HL-60 (cell line): ENCODE results near the gene CDHR4.

Experiments
- DNase-seq, 2 experiments: peaks; one replicate each; pipeline ENCODE4 v3.0.0-alpha.2; 2010 to 2020; ENCODE audit warnings: low read depth in 1 of 2, low spot score in 1 of 2
- H3K27ac ChIP-seq: fragments of 250-450 bp; sonication (Bioruptor Pico); replicated peaks from 2 replicates; pipeline ENCODE4 v1.5.1; 2020; ENCODE audit warnings: mild to moderate bottlenecking, moderate library complexity
- H3K27me3 ChIP-seq: fragments of 250-450 bp; sonication (Bioruptor Pico); 2 replicates; pipeline ENCODE4 v1.5.1; 2021; ENCODE audit warnings: mild to moderate bottlenecking, moderate library complexity; ENCODE audit not compliant: insufficient read depth, poor library complexity, severe bottlenecking
- H3K4me3 ChIP-seq: replicated peaks from 2 replicates; pipeline ENCODE4 v1.5.1; 2011; ENCODE audit warnings: mild to moderate bottlenecking, control low read depth, low read length; ENCODE audit not compliant: insufficient read depth
- CTCF ChIP-seq: IDR thresholded peaks from one replicate; pipeline ENCODE4 v1.5.1; 2011; ENCODE audit warnings: low read length, control low read depth, inconsistent platforms; ENCODE audit not compliant: insufficient read depth
- GABPA ChIP-seq: IDR thresholded peaks from 2 replicates; pipeline ENCODE4 v1.6.1; 2012; ENCODE audit warnings: low read depth
- POLR2AphosphoS5 ChIP-seq: IDR thresholded peaks from 2 replicates; pipeline ENCODE4 v1.6.1; 2012; ENCODE audit warnings: low read depth
- REST ChIP-seq: IDR thresholded peaks from 2 replicates; pipeline ENCODE4 v1.6.1; 2012; ENCODE audit warnings: low read depth; ENCODE audit not compliant: insufficient replicate concordance
- SPI1 ChIP-seq: IDR thresholded peaks from 2 replicates; pipeline ENCODE4 v1.6.1; 2012; ENCODE audit warnings: low read depth, mild to moderate bottlenecking, borderline replicate concordance

CDHR4 gene

GRCh38 chr3:49803465-49804140 lies 3.9 kb upstream of the CDHR4 start:
- Histone ChIP-seq H3K27ac (peak overlapping the region; percentile 89), H3K27me3 (no peaks in the 10 kb centered on the region), H3K4me3 (peak overlapping the region; percentile 94)
- TF ChIP-seq POLR2AphosphoS5: peak; percentile 41; the same call in 1 of the 2 replicates
- TF ChIP-seq CTCF: no peak
- peak; percentile 56 to 59 for DNase-seq

GRCh38 chr3:49802719-49803464 lies 3.2 kb upstream of the CDHR4 start, which contains the start of gene INKA1:
TSS of gene INKA1 (plus strand) at chr3:49803261. CDS start at chr3:49803393, 132 bp downstream.
- peak within 1 kb of the TSS; percentile 94 for H3K4me3 ChIP-seq
- no peaks in the 10 kb centered on the region for H3K27me3 ChIP-seq
- peak within 1 kb of the TSS; percentile 89 for H3K27ac ChIP-seq
- TF ChIP-seq GABPA: no peak
- TF ChIP-seq POLR2AphosphoS5: no peak
- TF ChIP-seq REST: no peak
- TF ChIP-seq SPI1: no peak
- peak; percentile 90 for TF ChIP-seq CTCF
- DNase-seq: peak; percentile 77 to 87

DNA sequence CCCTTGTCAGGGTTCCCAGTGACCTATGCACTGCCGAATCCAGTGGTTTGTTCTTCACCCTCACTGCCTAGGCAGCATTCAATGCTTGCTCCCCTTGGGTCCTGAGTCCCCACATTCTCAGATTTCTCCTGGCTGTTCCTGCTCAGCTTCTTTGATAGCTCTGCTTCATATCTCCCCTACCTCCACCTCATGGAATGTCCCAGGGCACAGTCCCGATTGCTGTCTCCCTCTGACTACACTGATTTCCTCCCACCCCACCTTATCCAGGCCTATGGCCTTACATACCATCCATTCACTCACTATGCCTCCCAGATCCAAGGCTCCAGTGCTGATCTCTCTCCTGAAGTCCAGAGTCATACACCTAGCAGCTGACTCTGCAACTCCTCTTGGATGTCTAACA lies 1.5 kb upstream of the CDHR4 start:
- H3K4me3 ChIP-seq: no peak overlapping the region
- no peak for DNase-seq
- H3K27me3 ChIP-seq: no peaks in the 10 kb centered on the region
- H3K27ac ChIP-seq: no peak overlapping the region
- TF ChIP-seq REST (no peak), GABPA (no peak), POLR2AphosphoS5 (no peak), CTCF (no peak), SPI1 (no peak)
